ENCODE data around the gene HOXB9.

Gene HOXB9

GRCh38 chr17:48576479-48577309 is 49.5 kb downstream of the HOXB9 start:
- POLR2A ChIA-PET: interaction anchor here (0.8 to 2.8 kb wide), 11 partner anchors 10 to 94 kb away, joined by 3 to 16 read pairs (median 5); partner anchors contain the start of gene HOXB5

DNA sequence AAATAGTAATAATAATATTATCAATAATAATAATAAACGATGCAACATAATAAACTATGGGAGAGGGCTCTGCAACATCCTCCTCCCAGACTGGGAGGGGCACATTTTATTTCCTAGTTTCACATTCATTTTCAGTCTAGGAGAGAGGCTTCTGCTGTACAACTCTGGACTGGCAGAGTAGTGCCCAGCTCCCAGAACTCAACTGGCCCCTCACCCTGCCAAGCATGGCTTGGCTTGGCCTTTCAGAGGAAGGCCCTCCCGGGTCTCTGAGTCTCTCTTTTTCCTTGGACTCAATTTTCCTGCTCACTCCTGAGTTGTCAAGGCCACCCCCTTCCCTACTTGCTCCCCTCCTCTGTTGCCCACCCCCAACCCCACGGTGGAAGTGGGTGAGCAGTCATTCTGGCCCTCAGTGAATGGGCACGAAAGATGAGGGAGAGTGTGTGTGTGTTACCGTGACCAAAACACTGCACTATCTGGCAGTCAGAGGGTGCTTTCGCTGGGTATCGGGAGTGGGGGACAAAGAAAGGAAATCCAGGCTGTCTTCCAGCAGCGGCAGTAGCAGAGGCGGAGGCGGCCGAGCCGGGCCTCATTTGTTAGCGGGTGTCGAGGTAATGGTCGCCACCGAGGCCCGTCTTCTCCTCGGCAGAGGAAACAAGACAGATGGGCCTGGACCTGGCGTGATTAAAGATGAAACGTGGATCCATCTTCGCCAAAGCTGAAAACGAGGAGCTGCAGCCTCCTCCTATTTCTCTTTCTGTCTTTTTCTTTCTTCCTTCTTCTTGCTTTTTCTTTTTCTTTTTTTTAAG is 50.3 kb downstream of the HOXB9 start:
- H3K4me3 ChIP-seq (ENCODE audit: low read depth, low read length): peak overlapping the region; percentile 49
- ChIA-PET POLR2A (interaction anchor here (0.8 to 2.8 kb wide), 10 partner anchors 9 to 93 kb away, joined by 3 to 16 read pairs (median 6); partner anchors contain the start of gene HOXB5), CTCF (interaction anchor here (1.0 to 1.2 kb wide), 3 partner anchors 8 to 28 kb away, joined by 3 to 4 read pairs (median 4); no protein-coding TSS in a partner anchor)
- no peak for TF ChIP-seq CTCF (IDR thresholded peaks at IDR 0.05; ENCODE audit: insufficient read depth, low read length, missing control alignments)
- DNase-seq (ENCODE audit: low read depth, low spot score): no peak

More at GRCh38 chr17:48576479-48577309, 49.5 kb downstream of the HOXB9 start:
- CTCF ChIA-PET: interaction anchor here (1.0 to 1.3 kb wide), 4 partner anchors 9 to 225 kb away, joined by 3 to 4 read pairs (median 4); no protein-coding TSS in a partner anchor
- peak overlapping the region; percentile 78 for H3K4me3 ChIP-seq (ENCODE audit: low read depth, low read length)
- DNase-seq (ENCODE audit: low read depth, low spot score): no peak
- TF ChIP-seq CTCF (IDR thresholded peaks at IDR 0.05; ENCODE audit: insufficient read depth, low read length, missing control alignments): no peak

DNA sequence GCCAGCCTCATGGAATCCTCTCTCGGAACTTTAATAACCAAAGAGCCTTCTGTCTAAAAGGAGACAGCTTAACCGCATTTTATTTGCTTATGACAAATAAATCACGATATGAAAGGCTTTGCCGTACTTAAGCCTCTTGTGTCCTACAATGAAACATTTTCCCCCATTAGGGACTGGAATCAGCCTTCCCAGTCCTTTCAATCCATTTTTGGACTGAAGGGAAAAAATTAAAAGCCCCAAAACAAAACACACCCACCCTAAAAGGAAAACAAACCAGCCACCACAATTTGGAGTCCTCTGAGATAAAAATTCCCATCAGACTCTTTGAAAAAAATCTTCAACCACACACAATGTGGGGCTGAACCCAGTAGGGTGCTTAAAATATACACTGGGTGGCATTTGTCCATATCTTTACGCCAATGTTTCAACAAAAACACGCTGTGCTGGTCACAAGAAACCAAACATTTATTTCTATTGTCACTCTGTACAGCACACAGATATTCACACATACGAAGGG is 51.0 kb downstream of the HOXB9 start:
- no peak for DNase-seq (ENCODE audit: low read depth, low spot score)
- CTCF ChIA-PET: interaction anchor here (0.9 to 1.3 kb wide), 4 partner anchors 18 to 88 kb away, joined by 3 to 5 read pairs (median 4); no protein-coding TSS in a partner anchor
- POLR2A ChIA-PET: interaction anchor here (0.6 to 2.8 kb wide), 5 partner anchors 9 to 549 kb away, joined by 3 to 16 read pairs (median 3); no protein-coding TSS in a partner anchor
- peak overlapping the region; percentile 49 for H3K4me3 ChIP-seq (ENCODE audit: low read depth, low read length)
- TF ChIP-seq CTCF (IDR thresholded peaks at IDR 0.05; ENCODE audit: insufficient read depth, low read length, missing control alignments): no peak

GRCh38 chr17:48574505-48575065 is 51.6 kb downstream of the HOXB9 start:
- peak overlapping the region; percentile 49 for H3K4me3 ChIP-seq (ENCODE audit: low read depth, low read length)
- TF ChIP-seq CTCF (IDR thresholded peaks at IDR 0.05; ENCODE audit: insufficient read depth, low read length, missing control alignments): no peak
- ChIA-PET POLR2A (interaction anchor here (0.6 to 1.6 kb wide), 5 partner anchors 8 to 549 kb away, joined by 3 to 5 read pairs (median 3); no protein-coding TSS in a partner anchor), CTCF (interaction anchor here (0.9 to 1.3 kb wide), 4 partner anchors 18 to 88 kb away, joined by 3 to 5 read pairs (median 4); no protein-coding TSS in a partner anchor)
- DNase-seq (ENCODE audit: low read depth, low spot score): no peak

DNA sequence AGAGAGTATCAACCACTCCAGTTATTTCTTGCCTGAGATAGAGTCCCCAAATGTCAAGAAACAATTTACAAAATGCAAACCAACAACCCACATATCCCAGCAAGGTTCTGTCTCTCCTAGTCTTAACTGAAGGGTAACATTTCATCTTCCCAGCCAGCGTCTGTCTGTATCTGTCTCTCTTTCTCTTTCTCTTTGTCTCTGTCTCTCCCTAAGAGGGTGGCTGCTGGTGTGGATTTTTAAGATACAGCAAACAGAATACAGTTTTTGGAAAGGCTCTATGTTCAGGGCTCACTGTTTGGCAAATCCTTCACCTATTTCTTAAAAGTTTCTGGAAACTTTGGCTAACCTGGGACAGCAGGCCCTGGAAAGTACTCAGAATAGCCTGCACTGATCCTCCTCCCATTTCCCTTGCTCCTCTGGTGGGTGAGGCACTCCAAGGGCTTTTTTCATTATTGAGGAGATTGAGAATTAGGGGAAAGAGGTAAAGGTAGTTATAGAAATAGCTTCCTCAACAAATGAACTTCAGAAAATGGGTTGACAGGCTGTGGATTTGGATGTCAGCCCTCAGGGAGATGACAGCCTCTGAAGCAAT is 54.2 kb downstream of the HOXB9 start:
- no peak for DNase-seq (ENCODE audit: low read depth, low spot score)
- ChIA-PET POLR2A (no interaction called here), CTCF (interaction anchor here (1.1 kb wide), 1 partner anchor 12 kb away, joined by 3 read pairs; no protein-coding TSS in a partner anchor)
- peak overlapping the region; percentile 54 for H3K4me3 ChIP-seq (ENCODE audit: low read depth, low read length)
- no peak for TF ChIP-seq CTCF (IDR thresholded peaks at IDR 0.05; ENCODE audit: insufficient read depth, low read length, missing control alignments)

Measured in AG04449 (cell line).